GM23338 (cell line): ENCODE measurements around the gene EML3. TPM values are rescaled to one million over a fixed set of nuclear protein-coding genes. Genes with fewer than 3 reads are reported as not detected.

Experiments used
- ATAC-seq: fragments of 200-7000 bp; cut with Tn5 transposase; 3 replicates; pipeline ENCODE4 v1.9.1; 2020
- DNase-seq: peaks from one replicate; pipeline ENCODE4 v3.0.0-alpha.2; 2015; ENCODE audit warnings: low spot score
- H2AFZ ChIP-seq: fragments of 200-600 bp; sonication (generic); 2 replicates; pipeline ENCODE4 v1.8.0; 2016; ENCODE audit warnings: antibody characterized with exemption, mild to moderate bottlenecking, moderate library complexity
- H3F3A ChIP-seq: fragments of 200-600 bp; sonication (generic); replicated peaks from 2 replicates; pipeline ENCODE4 v1.8.0; 2017; ENCODE audit warnings: antibody characterized with exemption, mixed run types, low read depth
- H3K27ac ChIP-seq: fragments of 200-600 bp; sonication (generic); 2 replicates; pipeline ENCODE4 v1.6.1; 2016; ENCODE audit warnings: low read depth
- H3K27me3 ChIP-seq: fragments of 200-600 bp; sonication (generic); 2 replicates; pipeline ENCODE4 v1.8.0; 2016; ENCODE audit warnings: mild to moderate bottlenecking, mixed run types, moderate library complexity; ENCODE audit not compliant: insufficient read depth
- H3K36me3 ChIP-seq: fragments of 200-600 bp; sonication (generic); 2 replicates; pipeline ENCODE4 v1.8.0; 2016; ENCODE audit warnings: mild to moderate bottlenecking; ENCODE audit not compliant: insufficient read depth
- H3K4me1 ChIP-seq: fragments of 200-600 bp; sonication (generic); 2 replicates; pipeline ENCODE4 v1.8.0; 2016; ENCODE audit warnings: mild to moderate bottlenecking, moderate library complexity; ENCODE audit not compliant: insufficient read depth
- H3K4me2 ChIP-seq: fragments of 200-600 bp; sonication (generic); 2 replicates; pipeline ENCODE4 v1.7.1; 2017; ENCODE audit warnings: mixed run types
- H3K4me3 ChIP-seq: fragments of 200-600 bp; sonication (generic); 2 replicates; pipeline ENCODE4 v1.6.1; 2016; ENCODE audit warnings: mixed run types
- H3K79me2 ChIP-seq: fragments of 200-600 bp; sonication (generic); replicated peaks from 2 replicates; pipeline ENCODE4 v1.8.0; 2017; ENCODE audit warnings: mild to moderate bottlenecking; ENCODE audit not compliant: insufficient read depth
- H3K9me2 ChIP-seq: fragments of 200-600 bp; sonication (generic); 2 replicates; pipeline ENCODE4 v1.8.0; 2017; ENCODE audit not compliant: insufficient read depth
- H4K20me1 ChIP-seq: fragments of 200-600 bp; sonication (generic); replicated peaks from 2 replicates; pipeline ENCODE4 v1.8.0; 2017; ENCODE audit warnings: mild to moderate bottlenecking; ENCODE audit not compliant: insufficient read depth
- H3K27ac Mint-ChIP-seq: 2 replicates; pipeline ENCODE4 v1.8.0; 2020; ENCODE audit warnings: inconsistent platforms, mild to moderate bottlenecking, moderate library complexity, mixed read lengths
- H3K27me3 Mint-ChIP-seq: 3 replicates; pipeline ENCODE4 v1.8.0; 2022; ENCODE audit warnings: low read depth, mild to moderate bottlenecking, moderate library complexity, mixed read lengths, inconsistent platforms; ENCODE audit not compliant: insufficient read depth, poor library complexity
- H3K36me3 Mint-ChIP-seq: 3 replicates; pipeline ENCODE4 v1.8.0; 2021; ENCODE audit warnings: low read depth, mild to moderate bottlenecking, inconsistent platforms, moderate library complexity, mixed read lengths
- H3K4me1 Mint-ChIP-seq: 3 replicates; pipeline ENCODE4 v1.8.0; 2020; ENCODE audit warnings: mild to moderate bottlenecking, inconsistent platforms, mixed read lengths
- H3K4me3 Mint-ChIP-seq: 3 replicates; pipeline ENCODE4 v1.8.0; 2021; ENCODE audit warnings: moderate library complexity, mild to moderate bottlenecking, inconsistent platforms, mixed read lengths
- H3K9me3 Mint-ChIP-seq: 3 replicates; pipeline ENCODE4 v1.8.0; 2020; ENCODE audit warnings: moderate library complexity, mild to moderate bottlenecking, inconsistent platforms, mixed read lengths
- CREB1 ChIP-seq: fragments of 250-450 bp; sonication (Bioruptor Pico); IDR thresholded peaks from 2 replicates; pipeline ENCODE4 v1.5.0; 2020; ENCODE audit warnings: low read depth, mild to moderate bottlenecking, moderate library complexity
- ETS1 ChIP-seq: IDR thresholded peaks from 2 replicates; pipeline ENCODE4 v1.6.1; 2016; ENCODE audit warnings: antibody characterized with exemption
- EZH2 ChIP-seq: fragments of 200-600 bp; sonication (generic); IDR thresholded peaks from one replicate; pipeline ENCODE4 v1.8.0; 2017; ENCODE audit warnings: antibody characterized with exemption, mild to moderate bottlenecking, low read depth; ENCODE audit not compliant: unreplicated experiment
- EZH2phosphoT487 ChIP-seq: fragments of 200-600 bp; sonication (generic); IDR thresholded peaks from one replicate; pipeline ENCODE4 v1.8.1; 2018; ENCODE audit warnings: antibody characterized with exemption; ENCODE audit not compliant: unreplicated experiment
- JUNB ChIP-seq: IDR thresholded peaks from one replicate; pipeline ENCODE4 v1.6.1; 2016; ENCODE audit warnings: antibody characterized with exemption; ENCODE audit not compliant: unreplicated experiment
- NANOG ChIP-seq: IDR thresholded peaks from 2 replicates; pipeline ENCODE4 v1.6.1; 2016; ENCODE audit warnings: antibody characterized with exemption, borderline replicate concordance
- POLR2AphosphoS5 ChIP-seq: IDR thresholded peaks from 2 replicates; pipeline ENCODE4 v1.6.1; 2016; ENCODE audit warnings: antibody characterized with exemption, low read depth
- STAT1 ChIP-seq: IDR thresholded peaks from one replicate; pipeline ENCODE4 v1.6.1; 2016; ENCODE audit warnings: antibody characterized with exemption; ENCODE audit not compliant: unreplicated experiment
- ZNF114 ChIP-seq: fragments of 250-450 bp; sonication (Bioruptor Pico); IDR thresholded peaks from 2 replicates; pipeline ENCODE4 v1.5.0; 2020; ENCODE audit warnings: mild to moderate bottlenecking, moderate library complexity
- ZNF331 ChIP-seq: fragments of 250-450 bp; sonication (Bioruptor Pico); IDR thresholded peaks from 2 replicates; pipeline ENCODE4 v1.5.0; 2020; ENCODE audit warnings: low read depth, mild to moderate bottlenecking, moderate library complexity
- polyA plus RNA-seq: library from polyadenylated mRNA; unstranded; fragments of >200 nt; fragmentation: Nextera tagmentation; extraction: Ambion mirVana; gene quantifications from 2 replicates; pipeline ENCODE4 v1.2.1, GENCODE V29; 2016
- total RNA-seq: library from RNA; depleted of rRNA; stranded (reverse); fragments of >200 nt; shearing (Covaris generic); gene quantifications from 2 replicates; pipeline ENCODE4 v1.2.3, GENCODE V29; 2014
- TF ChIP-seq, protein P1 (sequence below): fragments of 250-450 bp; sonication (Bioruptor Pico); IDR thresholded peaks from 2 replicates; pipeline ENCODE4 v1.5.0; 2020; ENCODE audit warnings: mild to moderate bottlenecking, moderate library complexity
- TF ChIP-seq, protein P2 (sequence below): IDR thresholded peaks from one replicate; pipeline ENCODE4 v1.6.1; 2018; ENCODE audit warnings: antibody characterized with exemption; ENCODE audit not compliant: unreplicated experiment
- TF ChIP-seq, protein P3 (sequence below), 2 experiments: fragments of 200-600 bp in 1 of 2; sonication (generic) in 1 of 2; conservative IDR thresholded peaks; 2 replicates each; pipeline versions ENCODE4 v1.5.1 to v1.6.1; 2016 to 2017; ENCODE audit warnings: antibody characterized with exemption in 2 of 2, low read depth in 2 of 2, mild to moderate bottlenecking in 2 of 2, moderate library complexity in 1 of 2

The EML3 gene
- total and polyA plus RNA-seq, 2 experiments from 2014 or later, result 15.4 to 17.1 TPM

DNA sequence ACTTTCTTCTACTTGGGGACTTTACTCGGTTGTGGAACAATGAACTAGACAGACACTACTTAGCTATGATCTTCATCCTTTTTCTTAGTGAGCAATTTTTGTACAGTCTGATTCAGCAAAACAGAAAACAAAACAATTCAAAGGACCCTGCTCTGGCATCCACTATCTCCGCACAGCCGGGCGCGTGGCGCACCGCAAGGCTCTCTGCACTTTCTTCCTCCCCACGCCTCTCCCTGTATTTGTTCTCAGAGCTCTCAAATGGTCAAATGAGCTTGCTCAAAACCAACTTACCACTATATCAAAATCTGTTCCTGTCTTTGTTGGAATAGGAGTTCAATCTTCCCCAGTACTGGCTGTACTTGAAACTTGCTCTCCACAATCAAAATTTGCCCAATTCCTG lies 46.3 kb downstream of the EML3 start:
- H3K9me3 Mint-ChIP-seq, result no peaks in the 10 kb centered on the region; the same call in 2 of the 3 replicates
- H3K4me1 Mint-ChIP-seq, result peaks cover 33% of the 10 kb centered on the region
- ATAC-seq (no peak), DNase-seq (no peak)
- no peak overlapping the region for H3K4me3 ChIP-seq
- H3K9me2 ChIP-seq, result no peaks in the 10 kb centered on the region
- peaks cover 95% of the 10 kb centered on the region for H3K36me3 Mint-ChIP-seq
- no peak overlapping the region; the same call in 2 of the 3 replicates for H3K4me3 Mint-ChIP-seq
- H3K27me3 ChIP-seq, result no peaks in the 10 kb centered on the region
- H2AFZ ChIP-seq, result no peak overlapping the region
- H3F3A ChIP-seq, result peaks cover 71% of the 10 kb centered on the region
- TF ChIP-seq EZH2phosphoT487 (no peak), ZNF331 (no peak), NANOG (no peak), POLR2AphosphoS5 (no peak), ETS1 (no peak), ZNF114 (no peak), CREB1 (CRISPR knock-in tag) (no peak), JUNB (no peak), STAT1 (no peak), EZH2 (no peak)
- TF ChIP-seq, protein P1, sequence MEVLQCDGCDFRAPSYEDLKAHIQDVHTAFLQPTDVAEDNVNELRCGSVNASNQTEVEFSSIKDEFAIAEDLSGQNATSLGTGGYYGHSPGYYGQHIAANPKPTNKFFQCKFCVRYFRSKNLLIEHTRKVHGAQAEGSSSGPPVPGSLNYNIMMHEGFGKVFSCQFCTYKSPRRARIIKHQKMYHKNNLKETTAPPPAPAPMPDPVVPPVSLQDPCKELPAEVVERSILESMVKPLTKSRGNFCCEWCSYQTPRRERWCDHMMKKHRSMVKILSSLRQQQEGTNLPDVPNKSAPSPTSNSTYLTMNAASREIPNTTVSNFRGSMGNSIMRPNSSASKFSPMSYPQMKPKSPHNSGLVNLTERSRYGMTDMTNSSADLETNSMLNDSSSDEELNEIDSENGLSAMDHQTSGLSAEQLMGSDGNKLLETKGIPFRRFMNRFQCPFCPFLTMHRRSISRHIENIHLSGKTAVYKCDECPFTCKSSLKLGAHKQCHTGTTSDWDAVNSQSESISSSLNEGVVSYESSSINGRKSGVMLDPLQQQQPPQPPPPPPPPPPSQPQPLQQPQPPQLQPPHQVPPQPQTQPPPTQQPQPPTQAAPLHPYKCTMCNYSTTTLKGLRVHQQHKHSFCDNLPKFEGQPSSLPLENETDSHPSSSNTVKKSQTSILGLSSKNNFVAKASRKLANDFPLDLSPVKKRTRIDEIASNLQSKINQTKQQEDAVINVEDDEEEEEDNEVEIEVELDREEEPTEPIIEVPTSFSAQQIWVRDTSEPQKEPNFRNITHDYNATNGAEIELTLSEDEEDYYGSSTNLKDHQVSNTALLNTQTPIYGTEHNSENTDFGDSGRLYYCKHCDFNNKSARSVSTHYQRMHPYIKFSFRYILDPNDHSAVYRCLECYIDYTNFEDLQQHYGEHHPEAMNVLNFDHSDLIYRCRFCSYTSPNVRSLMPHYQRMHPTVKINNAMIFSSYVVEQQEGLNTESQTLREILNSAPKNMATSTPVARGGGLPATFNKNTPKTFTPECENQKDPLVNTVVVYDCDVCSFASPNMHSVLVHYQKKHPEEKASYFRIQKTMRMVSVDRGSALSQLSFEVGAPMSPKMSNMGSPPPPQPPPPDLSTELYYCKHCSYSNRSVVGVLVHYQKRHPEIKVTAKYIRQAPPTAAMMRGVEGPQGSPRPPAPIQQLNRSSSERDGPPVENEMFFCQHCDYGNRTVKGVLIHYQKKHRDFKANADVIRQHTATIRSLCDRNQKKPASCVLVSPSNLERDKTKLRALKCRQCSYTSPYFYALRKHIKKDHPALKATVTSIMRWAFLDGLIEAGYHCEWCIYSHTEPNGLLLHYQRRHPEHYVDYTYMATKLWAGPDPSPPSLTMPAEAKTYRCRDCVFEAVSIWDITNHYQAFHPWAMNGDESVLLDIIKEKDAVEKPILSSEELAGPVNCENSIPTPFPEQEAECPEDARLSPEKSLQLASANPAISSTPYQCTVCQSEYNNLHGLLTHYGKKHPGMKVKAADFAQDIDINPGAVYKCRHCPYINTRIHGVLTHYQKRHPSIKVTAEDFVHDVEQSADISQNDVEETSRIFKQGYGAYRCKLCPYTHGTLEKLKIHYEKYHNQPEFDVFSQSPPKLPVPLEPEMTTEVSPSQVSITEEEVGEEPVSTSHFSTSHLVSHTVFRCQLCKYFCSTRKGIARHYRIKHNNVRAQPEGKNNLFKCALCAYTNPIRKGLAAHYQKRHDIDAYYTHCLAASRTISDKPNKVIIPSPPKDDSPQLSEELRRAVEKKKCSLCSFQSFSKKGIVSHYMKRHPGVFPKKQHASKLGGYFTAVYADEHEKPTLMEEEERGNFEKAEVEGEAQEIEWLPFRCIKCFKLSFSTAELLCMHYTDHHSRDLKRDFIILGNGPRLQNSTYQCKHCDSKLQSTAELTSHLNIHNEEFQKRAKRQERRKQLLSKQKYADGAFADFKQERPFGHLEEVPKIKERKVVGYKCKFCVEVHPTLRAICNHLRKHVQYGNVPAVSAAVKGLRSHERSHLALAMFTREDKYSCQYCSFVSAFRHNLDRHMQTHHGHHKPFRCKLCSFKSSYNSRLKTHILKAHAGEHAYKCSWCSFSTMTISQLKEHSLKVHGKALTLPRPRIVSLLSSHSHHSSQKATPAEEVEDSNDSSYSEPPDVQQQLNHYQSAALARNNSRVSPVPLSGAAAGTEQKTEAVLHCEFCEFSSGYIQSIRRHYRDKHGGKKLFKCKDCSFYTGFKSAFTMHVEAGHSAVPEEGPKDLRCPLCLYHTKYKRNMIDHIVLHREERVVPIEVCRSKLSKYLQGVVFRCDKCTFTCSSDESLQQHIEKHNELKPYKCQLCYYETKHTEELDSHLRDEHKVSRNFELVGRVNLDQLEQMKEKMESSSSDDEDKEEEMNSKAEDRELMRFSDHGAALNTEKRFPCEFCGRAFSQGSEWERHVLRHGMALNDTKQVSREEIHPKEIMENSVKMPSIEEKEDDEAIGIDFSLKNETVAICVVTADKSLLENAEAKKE (CRISPR knock-in tag), result no peak
- TF ChIP-seq, protein P2, sequence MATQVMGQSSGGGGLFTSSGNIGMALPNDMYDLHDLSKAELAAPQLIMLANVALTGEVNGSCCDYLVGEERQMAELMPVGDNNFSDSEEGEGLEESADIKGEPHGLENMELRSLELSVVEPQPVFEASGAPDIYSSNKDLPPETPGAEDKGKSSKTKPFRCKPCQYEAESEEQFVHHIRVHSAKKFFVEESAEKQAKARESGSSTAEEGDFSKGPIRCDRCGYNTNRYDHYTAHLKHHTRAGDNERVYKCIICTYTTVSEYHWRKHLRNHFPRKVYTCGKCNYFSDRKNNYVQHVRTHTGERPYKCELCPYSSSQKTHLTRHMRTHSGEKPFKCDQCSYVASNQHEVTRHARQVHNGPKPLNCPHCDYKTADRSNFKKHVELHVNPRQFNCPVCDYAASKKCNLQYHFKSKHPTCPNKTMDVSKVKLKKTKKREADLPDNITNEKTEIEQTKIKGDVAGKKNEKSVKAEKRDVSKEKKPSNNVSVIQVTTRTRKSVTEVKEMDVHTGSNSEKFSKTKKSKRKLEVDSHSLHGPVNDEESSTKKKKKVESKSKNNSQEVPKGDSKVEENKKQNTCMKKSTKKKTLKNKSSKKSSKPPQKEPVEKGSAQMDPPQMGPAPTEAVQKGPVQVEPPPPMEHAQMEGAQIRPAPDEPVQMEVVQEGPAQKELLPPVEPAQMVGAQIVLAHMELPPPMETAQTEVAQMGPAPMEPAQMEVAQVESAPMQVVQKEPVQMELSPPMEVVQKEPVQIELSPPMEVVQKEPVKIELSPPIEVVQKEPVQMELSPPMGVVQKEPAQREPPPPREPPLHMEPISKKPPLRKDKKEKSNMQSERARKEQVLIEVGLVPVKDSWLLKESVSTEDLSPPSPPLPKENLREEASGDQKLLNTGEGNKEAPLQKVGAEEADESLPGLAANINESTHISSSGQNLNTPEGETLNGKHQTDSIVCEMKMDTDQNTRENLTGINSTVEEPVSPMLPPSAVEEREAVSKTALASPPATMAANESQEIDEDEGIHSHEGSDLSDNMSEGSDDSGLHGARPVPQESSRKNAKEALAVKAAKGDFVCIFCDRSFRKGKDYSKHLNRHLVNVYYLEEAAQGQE, result no peak
- TF ChIP-seq, protein P3, sequence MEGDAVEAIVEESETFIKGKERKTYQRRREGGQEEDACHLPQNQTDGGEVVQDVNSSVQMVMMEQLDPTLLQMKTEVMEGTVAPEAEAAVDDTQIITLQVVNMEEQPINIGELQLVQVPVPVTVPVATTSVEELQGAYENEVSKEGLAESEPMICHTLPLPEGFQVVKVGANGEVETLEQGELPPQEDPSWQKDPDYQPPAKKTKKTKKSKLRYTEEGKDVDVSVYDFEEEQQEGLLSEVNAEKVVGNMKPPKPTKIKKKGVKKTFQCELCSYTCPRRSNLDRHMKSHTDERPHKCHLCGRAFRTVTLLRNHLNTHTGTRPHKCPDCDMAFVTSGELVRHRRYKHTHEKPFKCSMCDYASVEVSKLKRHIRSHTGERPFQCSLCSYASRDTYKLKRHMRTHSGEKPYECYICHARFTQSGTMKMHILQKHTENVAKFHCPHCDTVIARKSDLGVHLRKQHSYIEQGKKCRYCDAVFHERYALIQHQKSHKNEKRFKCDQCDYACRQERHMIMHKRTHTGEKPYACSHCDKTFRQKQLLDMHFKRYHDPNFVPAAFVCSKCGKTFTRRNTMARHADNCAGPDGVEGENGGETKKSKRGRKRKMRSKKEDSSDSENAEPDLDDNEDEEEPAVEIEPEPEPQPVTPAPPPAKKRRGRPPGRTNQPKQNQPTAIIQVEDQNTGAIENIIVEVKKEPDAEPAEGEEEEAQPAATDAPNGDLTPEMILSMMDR (conservative IDR thresholded peaks at IDR 0.05; ENCODE audit: low read depth in 2 of 2), result no peak
- peaks cover 75% of the 10 kb centered on the region for H3K36me3 ChIP-seq
- H3K27me3 Mint-ChIP-seq, result peaks cover 14% of the 10 kb centered on the region
- no peak overlapping the region for H3K4me2 ChIP-seq
- H3K4me1 ChIP-seq, result peaks cover 17% of the 10 kb centered on the region
- H3K79me2 ChIP-seq, result peaks cover 75% of the 10 kb centered on the region
- peaks cover 80% of the 10 kb centered on the region for H4K20me1 ChIP-seq
- 0 out of 2 replicates have a peak overlapping the region, but pooled peaks have one; percentile 15 for H3K27ac ChIP-seq
- no peak overlapping the region for H3K27ac Mint-ChIP-seq
